Smooth muscle cell (in vitro differentiated cells): ENCODE data around the gene ELMO3. TPM values are rescaled to one million over a fixed set of nuclear protein-coding genes. Genes with fewer than 3 reads are reported as not detected.

Experiments
- DNase-seq: peaks from one replicate; lab custom pipeline; 2025; ENCODE audit not compliant: unreplicated experiment; lab: John Stamatoyannopoulos, UW
- H2AFZ ChIP-seq: fragments of 200-600 bp; sonication (generic); 2 replicates; pipeline ENCODE4 v1.6.0; 2016; ENCODE audit warnings: antibody characterized with exemption, low read depth, mild to moderate bottlenecking
- H3F3A ChIP-seq: fragments of 200-600 bp; sonication (generic); 2 replicates; pipeline ENCODE4 v1.6.0; 2017; ENCODE audit warnings: antibody characterized with exemption, low read depth
- H3K27ac ChIP-seq: fragments of 200-600 bp; sonication (generic); 2 replicates; pipeline ENCODE4 v1.5.1; 2016; ENCODE audit warnings: low read depth, mild to moderate bottlenecking
- H3K27me3 ChIP-seq: fragments of 200-600 bp; sonication (generic); 2 replicates; pipeline ENCODE4 v1.6.1; 2016; ENCODE audit warnings: low read depth, mild to moderate bottlenecking
- H3K36me3 ChIP-seq: fragments of 200-600 bp; sonication (generic); 2 replicates; pipeline ENCODE4 v1.5.1; 2016; ENCODE audit warnings: low read depth
- H3K4me1 ChIP-seq: fragments of 200-600 bp; sonication (generic); 2 replicates; pipeline ENCODE4 v1.5.1; 2016; ENCODE audit warnings: low read depth
- H3K4me2 ChIP-seq: fragments of 200-600 bp; sonication (generic); 2 replicates; pipeline ENCODE4 v1.6.0; 2016; ENCODE audit warnings: mild to moderate bottlenecking
- H3K4me3 ChIP-seq: fragments of 200-600 bp; sonication (generic); 2 replicates; pipeline ENCODE4 v1.5.1; 2016; ENCODE audit warnings: mild to moderate bottlenecking
- H3K79me2 ChIP-seq: fragments of 200-600 bp; sonication (generic); 2 replicates; pipeline ENCODE4 v1.6.0; 2016; ENCODE audit warnings: low read depth, mild to moderate bottlenecking
- H3K9ac ChIP-seq: fragments of 200-600 bp; sonication (generic); 2 replicates; pipeline ENCODE4 v1.6.0; 2016; ENCODE audit warnings: low read depth
- H3K9me3 ChIP-seq: fragments of 200-600 bp; sonication (generic); replicated peaks from 2 replicates; pipeline ENCODE4 v1.5.1; 2016; ENCODE audit warnings: low read depth
- H4K20me1 ChIP-seq: fragments of 200-600 bp; sonication (generic); 2 replicates; pipeline ENCODE4 v1.6.0; 2016; ENCODE audit warnings: low read depth
- CTCF ChIP-seq: fragments of 200-600 bp; sonication (generic); IDR thresholded peaks from 2 replicates; pipeline ENCODE4 v1.5.1; 2017; ENCODE audit warnings: borderline replicate concordance, mild to moderate bottlenecking, antibody characterized with exemption; ENCODE audit not compliant: insufficient read depth, poor library complexity, severe bottlenecking
- WGBS: methylation state at CpG from one replicate; pipeline ENCODE4 v1.1.7; 2016; ENCODE audit warnings: low lambda C conversion rate; 5-methylcytosine and 5-hydroxymethylcytosine counted together
- polyA plus RNA-seq: library from polyadenylated mRNA; unstranded; fragments of >200 nt; fragmentation: Nextera tagmentation; extraction: Ambion mirVana; gene quantifications from 2 replicates; pipeline ENCODE4 v1.2.1, GENCODE V29; 2016
- total RNA-seq: library from RNA; depleted of rRNA; stranded (reverse); fragments of >200 nt; gene quantifications from 2 replicates; pipeline ENCODE4 v1.2.3, GENCODE V29; 2014

ELMO3 gene
- total and polyA plus RNA-seq, 2 experiments from 2014 or later: 2.2 to 6.7 TPM

GRCh38 chr16:67233596-67233995, 34.7 kb downstream of the ELMO3 start:
- WGBS: 93% methylated on average over 7 of the region's 7 CpGs
- no peaks in the 10 kb centered on the region for H3K36me3 ChIP-seq
- H3K4me2 ChIP-seq: no peak overlapping the region
- H3K27me3 ChIP-seq: no peaks in the 10 kb centered on the region
- DNase-seq: no peak
- no peaks in the 10 kb centered on the region for H3F3A ChIP-seq
- H3K9me3 ChIP-seq: no peaks in the 10 kb centered on the region
- H4K20me1 ChIP-seq: no peaks in the 10 kb centered on the region
- no peak overlapping the region for H3K9ac ChIP-seq
- H3K79me2 ChIP-seq: peaks cover 4% of the 10 kb centered on the region
- H3K27ac ChIP-seq: no peak overlapping the region
- H3K4me1 ChIP-seq: no peaks in the 10 kb centered on the region
- H2AFZ ChIP-seq: no peak overlapping the region
- no peak overlapping the region for H3K4me3 ChIP-seq
- TF ChIP-seq CTCF: no peak

- Histone ChIP-seq H2AFZ (no peak overlapping the region), H4K20me1 (no peaks in the 10 kb centered on the region), H3K27me3 (no peaks in the 10 kb centered on the region), H3K27ac (no peak overlapping the region), H3K9me3 (no peaks in the 10 kb centered on the region), H3K79me2 (no peaks in the 10 kb centered on the region), H3K36me3 (no peaks in the 10 kb centered on the region), H3K4me3 (no peak overlapping the region), H3F3A (no peaks in the 10 kb centered on the region), H3K4me2 (no peak overlapping the region), H3K4me1 (no peaks in the 10 kb centered on the region), H3K9ac (no peak overlapping the region)
- TF ChIP-seq CTCF: no peak
- DNase-seq: no peak
- WGBS: 95% methylated on average over 10 of the region's 10 CpGs
Observed at GRCh38 chr16:67234180-67234597, 35.3 kb downstream of the ELMO3 start.

GRCh38 chr16:67235816-67236562, 37.1 kb downstream of the ELMO3 start:
- no peaks in the 10 kb centered on the region for H4K20me1 ChIP-seq
- H3F3A ChIP-seq: peaks cover 15% of the 10 kb centered on the region
- H3K4me2 ChIP-seq: no peak overlapping the region
- no peak for TF ChIP-seq CTCF
- no peak overlapping the region for H3K4me3 ChIP-seq
- DNase-seq: no peak
- 86% methylated on average over 16 of the region's 17 CpGs for WGBS
- H3K79me2 ChIP-seq: no peaks in the 10 kb centered on the region
- H2AFZ ChIP-seq: no peak overlapping the region
- no peaks in the 10 kb centered on the region for H3K9me3 ChIP-seq
- H3K36me3 ChIP-seq: no peaks in the 10 kb centered on the region
- no peaks in the 10 kb centered on the region for H3K27me3 ChIP-seq
- H3K9ac ChIP-seq: no peak overlapping the region
- peaks cover 4% of the 10 kb centered on the region for H3K4me1 ChIP-seq
- H3K27ac ChIP-seq: no peak overlapping the region
